Measurements from ENCODE around the gene SLC26A11. TPM values are rescaled to one million over a fixed set of nuclear protein-coding genes. Genes with fewer than 3 reads are reported as not detected.

SLC26A11 gene
- total and polyA plus RNA-seq, 2 of the 13 experiments (the other 11 are each of a cell fraction or from before 2014, with no cell fraction given) = 8.7 to 13.2 TPM

- TF ChIP-seq NFAT5 (CRISPR knock-in tag; IDR thresholded peaks at IDR 0.05) (no peak), RXRB (CRISPR knock-in tag; IDR thresholded peaks at IDR 0.05; ENCODE audit: borderline replicate concordance) (peak; percentile 72), BORCS8-MEF2B (CRISPR knock-in tag; IDR thresholded peaks at IDR 0.05) (0 out of 2 replicates have a peak, but pooled peaks have one; percentile 25), ZSCAN30 (CRISPR knock-in tag; IDR thresholded peaks at IDR 0.05) (no peak), RARA (CRISPR knock-in tag; IDR thresholded peaks at IDR 0.05) (peak; percentile 60), ZNF335 (CRISPR knock-in tag; IDR thresholded peaks at IDR 0.05) (peak; percentile 84; the same call in 1 of the 2 replicates), ZKSCAN5 (CRISPR knock-in tag; IDR thresholded peaks at IDR 0.05) (no peak), ZNF142 (CRISPR knock-in tag; IDR thresholded peaks at IDR 0.05) (no peak), JARID2 (CRISPR knock-in tag; IDR thresholded peaks at IDR 0.05; ENCODE audit: insufficient replicate concordance) (no peak), ZFP36L2 (CRISPR knock-in tag; IDR thresholded peaks at IDR 0.05) (no peak), CHCHD3 (CRISPR knock-in tag; IDR thresholded peaks at IDR 0.05) (no peak), KDM2A (CRISPR knock-in tag; IDR thresholded peaks at IDR 0.05; ENCODE audit: borderline replicate concordance, low read depth) (peak; percentile 38; the same call in 1 of the 2 replicates), KDM6A (CRISPR knock-in tag; IDR thresholded peaks at IDR 0.05; ENCODE audit: low read depth) (no peak), FOXK1 (CRISPR knock-in tag; IDR thresholded peaks at IDR 0.05; ENCODE audit: borderline replicate concordance, low read depth) (peak; percentile 58; the same call in 1 of the 2 replicates)
- TF ChIP-seq, protein P1, sequence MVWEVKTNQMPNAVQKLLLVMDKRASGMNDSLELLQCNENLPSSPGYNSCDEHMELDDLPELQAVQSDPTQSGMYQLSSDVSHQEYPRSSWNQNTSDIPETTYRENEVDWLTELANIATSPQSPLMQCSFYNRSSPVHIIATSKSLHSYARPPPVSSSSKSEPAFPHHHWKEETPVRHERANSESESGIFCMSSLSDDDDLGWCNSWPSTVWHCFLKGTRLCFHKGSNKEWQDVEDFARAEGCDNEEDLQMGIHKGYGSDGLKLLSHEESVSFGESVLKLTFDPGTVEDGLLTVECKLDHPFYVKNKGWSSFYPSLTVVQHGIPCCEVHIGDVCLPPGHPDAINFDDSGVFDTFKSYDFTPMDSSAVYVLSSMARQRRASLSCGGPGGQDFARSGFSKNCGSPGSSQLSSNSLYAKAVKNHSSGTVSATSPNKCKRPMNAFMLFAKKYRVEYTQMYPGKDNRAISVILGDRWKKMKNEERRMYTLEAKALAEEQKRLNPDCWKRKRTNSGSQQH (CRISPR knock-in tag; IDR thresholded peaks at IDR 0.05; ENCODE audit: low read depth) = peak; percentile 82; the same call in 1 of the 2 replicates
Measured at GRCh38 chr17:80254396-80255251, 34.4 kb downstream of the SLC26A11 start (continued).

Measured in HepG2 (cell line).